WERI-Rb-1 (cell line): ENCODE results near the gene NEURL1.

ENCODE experiments used
- DNase-seq: peaks from one replicate; pipeline ENCODE4 v3.0.0-alpha.2; 2020
- H3K27ac ChIP-seq: fragments of 250-450 bp; sonication (Bioruptor Pico); 2 replicates; pipeline ENCODE4 v1.5.1; 2020; ENCODE audit warnings: mild to moderate bottlenecking, moderate library complexity
- H3K27me3 ChIP-seq: fragments of 250-450 bp; sonication (Bioruptor Pico); 2 replicates; pipeline ENCODE4 v1.5.1; 2021; ENCODE audit warnings: mild to moderate bottlenecking, low read depth, moderate library complexity; ENCODE audit not compliant: insufficient read depth, severe bottlenecking
- H3K36me3 ChIP-seq: fragments of 250-450 bp; sonication (Bioruptor Pico); 2 replicates; pipeline ENCODE4 v1.5.1; 2020; ENCODE audit warnings: mild to moderate bottlenecking, moderate library complexity
- H3K4me3 ChIP-seq: 2 replicates; pipeline ENCODE4 v1.5.1; 2011; ENCODE audit warnings: low read depth, mild to moderate bottlenecking, control low read depth, low read length
- H3K9me3 ChIP-seq: fragments of 250-450 bp; sonication (Bioruptor Pico); 2 replicates; pipeline ENCODE4 v1.5.1; 2021; ENCODE audit warnings: mild to moderate bottlenecking, moderate library complexity; ENCODE audit not compliant: severe bottlenecking
- CTCF ChIP-seq: IDR thresholded peaks from 2 replicates; pipeline ENCODE4 v1.5.1; 2011; ENCODE audit warnings: low read depth, mild to moderate bottlenecking, control low read depth, inconsistent platforms, low read length

Gene NEURL1

GRCh38 chr10:103466734-103467133 lies 26.8 kb upstream of the NEURL1 start:
- Histone ChIP-seq H3K9me3 (no peaks in the 10 kb centered on the region), H3K27me3 (no peaks in the 10 kb centered on the region), H3K27ac (no peak overlapping the region), H3K36me3 (no peaks in the 10 kb centered on the region), H3K4me3 (no peak overlapping the region)
- no peak for DNase-seq
- no peak for TF ChIP-seq CTCF

- H3K4me3 ChIP-seq = no peak overlapping the region
Observed at GRCh38 chr10:103467406-103467805, 26.1 kb upstream of the NEURL1 start.

GRCh38 chr10:103469201-103469600 lies 24.3 kb upstream of the NEURL1 start:
- H3K27me3 ChIP-seq = no peaks in the 10 kb centered on the region
- TF ChIP-seq CTCF = no peak
- no peak overlapping the region for H3K4me3 ChIP-seq
- H3K27ac ChIP-seq = no peak overlapping the region
- no peaks in the 10 kb centered on the region for H3K36me3 ChIP-seq
- DNase-seq = no peak
- no peaks in the 10 kb centered on the region for H3K9me3 ChIP-seq

More at GRCh38 chr10:103467406-103467805, 26.1 kb upstream of the NEURL1 start:
- H3K9me3 ChIP-seq = no peaks in the 10 kb centered on the region
- no peak for TF ChIP-seq CTCF
- no peaks in the 10 kb centered on the region for H3K36me3 ChIP-seq
- H3K27ac ChIP-seq = no peak overlapping the region
- no peaks in the 10 kb centered on the region for H3K27me3 ChIP-seq
- no peak for DNase-seq

- Histone ChIP-seq H3K36me3 (no peaks in the 10 kb centered on the region), H3K9me3 (no peaks in the 10 kb centered on the region), H3K4me3 (no peak overlapping the region), H3K27ac (peak overlapping the region; percentile 66), H3K27me3 (no peaks in the 10 kb centered on the region)
- TF ChIP-seq CTCF = no peak
- peak; percentile 65 for DNase-seq
Observed at GRCh38 chr10:103470761-103471653, 22.5 kb upstream of the NEURL1 start.

GRCh38 chr10:103472005-103472404 lies 21.5 kb upstream of the NEURL1 start:
- Histone ChIP-seq H3K36me3 (no peaks in the 10 kb centered on the region), H3K9me3 (no peaks in the 10 kb centered on the region), H3K27me3 (no peaks in the 10 kb centered on the region), H3K4me3 (no peak overlapping the region), H3K27ac (peak overlapping the region; percentile 66)
- DNase-seq = peak; percentile 47
- no peak for TF ChIP-seq CTCF
